GM21367 (cell line): ENCODE measurements around the gene KCND2.
A peak's percentile ranks its signal among the peaks of the same experiment; 100 is the strongest.

Source experiments
- ATAC-seq: cut with Tn5 transposase; IDR thresholded peaks from one replicate; pipeline ENCODE4 v1.9.1; 2021; ENCODE audit not compliant: unreplicated experiment

KCND2 gene

DNA sequence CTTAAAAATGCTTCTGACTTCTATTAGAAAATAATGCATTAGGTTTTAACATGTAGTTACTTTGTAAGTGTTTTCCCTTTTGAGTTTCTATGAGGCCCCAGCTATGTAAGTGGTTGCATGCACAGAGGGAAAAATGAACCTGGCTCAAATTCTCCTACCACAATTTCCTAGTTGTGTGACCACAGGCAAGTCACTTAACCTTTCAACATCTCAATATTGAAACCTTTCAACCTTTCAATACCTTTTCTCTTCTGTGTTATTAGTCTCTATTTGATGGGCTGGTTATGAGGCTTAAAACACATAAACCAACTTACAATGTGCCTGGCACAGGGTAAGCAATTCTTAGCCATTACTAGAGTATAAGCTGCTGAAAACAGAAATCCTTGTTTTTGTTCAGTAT, 203.0 kb downstream of the KCND2 start:
- peak; percentile 73 for ATAC-seq

- ATAC-seq, result no peak
Observed at GRCh38 chr7:120480472-120480871, 207.5 kb downstream of the KCND2 start.

- ATAC-seq, result no peak
Observed at GRCh38 chr7:120480930-120481329, 208.0 kb downstream of the KCND2 start.

GRCh38 chr7:120486164-120486563, 213.2 kb downstream of the KCND2 start:
- ATAC-seq, result no peak

- ATAC-seq, result no peak
Observed at GRCh38 chr7:120502132-120502531, 229.2 kb downstream of the KCND2 start.

GRCh38 chr7:120502825-120503224, 229.8 kb downstream of the KCND2 start:
- no peak for ATAC-seq

GRCh38 chr7:120504386-120504785, 231.4 kb downstream of the KCND2 start:
- no peak for ATAC-seq

- ATAC-seq, result no peak
Observed at GRCh38 chr7:120505770-120506169, 232.8 kb downstream of the KCND2 start.

DNA sequence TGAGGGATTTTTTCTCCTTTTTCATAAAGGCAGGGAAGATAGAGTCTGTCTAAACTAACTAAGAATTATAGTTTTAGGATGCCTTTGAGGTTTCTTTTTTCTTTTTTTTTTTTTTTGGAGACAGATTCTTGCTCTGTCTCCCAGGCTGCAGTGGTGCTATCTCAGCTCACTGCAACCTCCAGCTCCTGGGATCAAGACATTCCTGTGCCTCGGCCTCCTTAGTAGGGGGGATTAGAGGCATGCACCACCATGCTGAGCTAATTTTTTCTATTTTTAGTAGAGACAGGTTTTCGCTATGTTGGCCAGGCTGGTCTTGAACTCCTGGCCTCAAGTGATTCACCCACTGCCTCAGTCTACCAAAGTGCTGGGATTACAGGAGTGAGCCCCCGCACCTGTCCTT, 239.7 kb downstream of the KCND2 start:
- ATAC-seq, result no peak

GRCh38 chr7:120519224-120519623, 246.2 kb downstream of the KCND2 start:
- no peak for ATAC-seq

GRCh38 chr7:120521761-120522737, 249.1 kb downstream of the KCND2 start:
- ATAC-seq, result no peak

DNA sequence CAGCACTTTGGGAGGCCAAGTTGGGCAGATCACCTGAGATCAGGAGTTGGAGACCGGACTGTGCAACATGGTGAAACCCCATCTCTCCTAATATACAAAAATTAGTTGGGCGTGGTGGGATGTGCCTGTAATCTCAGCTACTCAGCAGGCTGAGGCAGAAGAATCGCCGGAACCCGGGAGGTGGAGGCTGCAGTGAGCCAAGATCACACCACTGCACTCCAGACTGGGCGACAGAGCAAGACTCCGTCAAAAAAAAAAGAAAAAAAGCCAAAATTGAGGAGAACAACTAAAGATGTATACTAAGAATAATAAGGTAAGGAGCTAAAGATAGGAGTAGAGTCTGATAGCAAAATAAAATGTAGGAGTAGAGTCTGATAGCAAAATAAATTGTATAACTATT, 251.0 kb downstream of the KCND2 start:
- no peak for ATAC-seq

GRCh38 chr7:120526902-120527509, 254.0 kb downstream of the KCND2 start:
- no peak for ATAC-seq

DNA sequence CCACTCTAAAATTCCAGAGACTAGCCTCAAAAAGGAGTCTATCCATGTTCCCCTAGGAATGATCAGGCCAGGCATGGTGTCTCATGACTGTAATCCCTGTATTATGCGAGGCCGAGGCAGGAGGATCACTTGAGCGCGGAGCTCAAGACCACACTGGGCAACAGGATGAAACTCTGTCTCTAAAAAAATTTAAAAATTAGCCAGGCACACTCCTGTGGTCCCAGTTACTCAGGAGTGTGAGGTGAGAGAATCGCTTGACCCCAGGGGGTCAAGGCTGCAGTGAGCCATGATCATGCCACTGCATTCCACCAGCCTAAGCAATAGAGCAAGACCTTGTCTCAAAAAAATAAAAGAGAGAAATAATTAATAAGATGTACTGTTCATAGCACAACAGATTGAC, 256.8 kb downstream of the KCND2 start:
- ATAC-seq, result no peak

- no peak for ATAC-seq
Observed at GRCh38 chr7:120538335-120538734, 265.4 kb downstream of the KCND2 start.

GRCh38 chr7:120539321-120539720, 266.3 kb downstream of the KCND2 start:
- no peak for ATAC-seq

GRCh38 chr7:120547605-120548004, 274.6 kb downstream of the KCND2 start:
- no peak for ATAC-seq

- no peak for ATAC-seq
Observed at GRCh38 chr7:120550494-120551048, 277.6 kb downstream of the KCND2 start.

DNA sequence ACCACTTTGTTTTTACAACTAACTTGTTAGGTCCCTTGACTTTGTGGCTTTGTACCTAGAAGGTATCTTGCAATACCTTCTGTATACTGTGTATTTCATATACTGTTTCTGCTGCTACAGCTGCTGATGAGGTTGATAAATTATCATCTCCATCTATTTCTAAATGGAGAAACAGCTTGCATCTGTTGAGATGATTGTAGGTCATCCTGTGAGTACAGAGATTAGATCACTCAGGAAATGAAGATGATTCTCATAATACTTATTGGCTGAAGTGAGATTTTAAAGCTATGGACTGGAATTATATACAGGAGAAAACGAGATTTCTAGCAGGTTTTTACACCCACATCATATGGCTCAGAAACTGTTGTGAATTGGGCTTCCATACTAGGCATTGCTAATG, 280.5 kb downstream of the KCND2 start:
- peak; percentile 41 for ATAC-seq

DNA sequence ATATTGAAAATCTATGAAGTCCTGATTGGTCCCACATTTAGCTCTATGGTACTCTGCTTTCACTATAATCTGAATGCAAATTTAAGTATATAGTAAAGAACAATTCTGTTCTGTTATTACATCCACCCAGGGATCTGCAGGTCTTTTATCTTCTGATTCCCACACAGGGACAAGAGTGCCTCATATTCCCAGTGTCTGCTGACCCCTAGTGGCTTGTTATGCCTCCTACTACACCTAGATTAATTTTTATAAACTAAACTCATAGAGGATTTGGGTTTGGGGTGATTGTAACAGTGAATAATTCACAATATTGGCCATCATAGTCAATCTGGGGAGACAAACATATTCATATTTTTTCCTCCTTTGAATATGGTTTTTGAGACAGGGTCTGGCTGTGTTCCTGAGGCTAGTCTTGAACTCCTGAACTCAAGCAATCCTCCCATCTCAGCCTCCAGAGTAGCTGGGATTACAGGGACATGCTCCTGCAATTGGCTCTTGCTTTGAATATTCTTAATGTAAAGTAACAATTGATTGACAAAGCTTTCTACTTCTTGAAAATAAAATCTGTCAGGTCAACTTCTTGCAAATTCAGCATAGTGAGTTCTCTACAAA, 282.1 kb downstream of the KCND2 start:
- ATAC-seq, result peak; percentile 74

GRCh38 chr7:120564145-120564544, 291.2 kb downstream of the KCND2 start:
- no peak for ATAC-seq

- ATAC-seq, result no peak
Observed at GRCh38 chr7:120567204-120567603, 294.2 kb downstream of the KCND2 start.
